SKM-1 (cell line): Measurements from ENCODE around the gene PTPRN2.
"Not testable (repeated sequence)": the region's sequence is repeated elsewhere in the genome, so short reads cannot be mapped to it uniquely, and the experiment has no call there.

Source experiments
- DNase-seq: peaks from one replicate; lab custom pipeline; 2025; ENCODE audit not compliant: unreplicated experiment; lab: John Stamatoyannopoulos, UW

PTPRN2 gene

GRCh38 chr7:157996359-157997079 is 591.1 kb downstream of the PTPRN2 start:
- no peak for DNase-seq

GRCh38 chr7:157995815-157996214 is 591.8 kb downstream of the PTPRN2 start:
- DNase-seq: no peak

GRCh38 chr7:157994319-157994718 is 593.3 kb downstream of the PTPRN2 start:
- no peak for DNase-seq

DNA sequence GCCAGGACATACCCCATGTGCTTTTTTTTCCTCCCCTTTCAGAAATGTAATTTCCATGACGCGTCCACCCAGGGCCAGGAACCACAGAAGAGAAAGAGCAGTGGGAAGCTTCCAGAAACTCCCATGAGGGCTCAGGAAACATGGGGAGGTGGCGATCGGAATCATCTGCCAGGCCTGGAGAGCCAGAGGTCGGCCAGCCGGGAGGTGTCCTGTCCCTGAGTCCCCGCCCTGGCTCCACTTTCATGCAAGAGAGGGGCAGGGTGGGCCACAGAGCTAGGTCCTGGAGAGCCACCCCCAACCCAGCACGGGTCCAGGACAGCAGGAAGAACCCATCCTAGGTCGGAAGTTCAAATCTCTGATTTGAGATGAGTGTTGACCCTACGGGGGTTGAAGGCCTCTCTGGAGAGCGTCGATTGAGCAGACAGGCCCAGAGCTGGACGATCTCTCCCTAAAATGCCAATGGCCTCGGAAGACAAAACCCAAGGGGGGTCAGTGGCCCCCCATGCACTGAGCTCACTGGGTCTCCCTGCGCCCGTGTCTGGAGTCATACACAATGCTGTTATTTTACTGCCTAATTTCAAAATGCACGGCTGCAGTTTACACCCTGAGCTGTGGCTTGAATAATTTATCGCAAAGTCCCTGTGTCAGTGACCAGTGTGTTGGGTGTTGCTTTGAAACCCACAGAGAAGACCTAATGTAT is 594.1 kb downstream of the PTPRN2 start:
- DNase-seq: no peak

DNA sequence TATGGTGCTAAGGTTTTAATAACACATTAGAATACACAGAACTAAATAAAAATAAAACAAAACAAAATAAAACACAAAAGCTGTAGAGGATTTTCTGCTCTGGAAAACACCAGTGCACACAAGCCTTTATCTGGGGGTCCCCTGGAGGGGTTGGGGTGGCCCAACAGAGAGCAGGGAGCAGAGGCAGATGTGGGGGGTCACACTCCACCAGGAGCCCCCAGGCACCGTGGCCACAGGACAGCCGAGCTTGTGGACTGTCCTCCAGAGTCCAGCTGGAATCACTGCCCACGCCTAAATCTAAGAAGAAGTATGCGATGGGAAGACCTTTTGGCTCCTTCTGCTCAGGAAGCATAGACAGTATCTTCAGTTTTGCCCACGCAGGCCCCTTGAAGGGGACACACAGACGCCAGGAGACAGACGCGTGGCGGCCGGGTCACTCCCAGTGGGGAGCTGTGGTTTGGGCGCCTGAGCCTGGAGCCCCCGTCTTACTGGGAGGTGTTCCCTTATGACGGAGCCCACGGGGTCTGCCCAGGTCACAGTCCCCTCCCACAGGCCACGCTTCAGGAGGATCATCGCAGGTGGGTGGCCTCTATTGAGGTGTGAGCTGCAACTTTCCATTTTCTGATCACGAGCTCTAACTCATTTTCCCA is 595.0 kb downstream of the PTPRN2 start:
- no peak for DNase-seq

DNA sequence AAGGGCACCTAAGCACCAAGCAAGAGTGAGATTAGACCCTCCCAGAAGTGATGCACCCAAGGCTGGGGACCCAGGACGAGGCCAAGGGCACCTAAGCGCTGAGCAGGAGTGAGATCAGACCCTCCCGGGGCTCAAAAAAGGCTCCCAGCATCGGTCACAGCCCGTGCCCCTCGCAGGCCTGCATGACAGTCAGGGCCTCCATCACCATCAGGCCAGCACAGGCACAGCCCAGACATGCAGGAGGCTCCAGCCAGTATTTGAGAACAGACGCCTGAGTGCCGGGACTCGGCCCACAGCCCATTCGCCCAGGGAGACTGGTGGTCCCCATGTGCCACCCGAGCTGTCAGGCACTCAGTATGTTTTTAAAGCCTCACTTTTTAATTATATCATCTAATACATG is 595.9 kb downstream of the PTPRN2 start:
- DNase-seq: no peak

DNA sequence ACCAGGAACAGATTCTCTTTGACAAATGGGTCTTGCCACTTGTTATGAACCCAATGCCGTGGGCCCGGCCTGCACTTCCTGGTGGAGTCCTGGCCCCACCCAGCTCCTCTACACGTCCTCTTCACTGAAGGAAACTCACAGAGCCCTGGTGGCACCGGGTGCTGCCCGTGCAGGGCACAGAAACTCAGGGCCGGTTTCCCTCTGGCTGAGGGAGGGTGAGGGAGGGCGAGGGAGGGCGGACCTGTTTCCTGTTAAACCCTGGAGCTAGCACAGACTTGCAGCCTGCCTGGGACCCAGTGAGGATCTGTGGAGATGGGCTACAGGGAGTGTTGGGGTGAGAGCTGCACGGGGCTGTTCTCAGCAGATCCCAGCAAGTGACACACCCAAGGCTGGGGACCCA is 596.3 kb downstream of the PTPRN2 start:
- DNase-seq: no peak

- no peak for DNase-seq
Observed at GRCh38 chr7:157990881-157991250, 596.8 kb downstream of the PTPRN2 start.

- DNase-seq: no peak
Observed at GRCh38 chr7:157990226-157990880, 597.3 kb downstream of the PTPRN2 start.

DNA sequence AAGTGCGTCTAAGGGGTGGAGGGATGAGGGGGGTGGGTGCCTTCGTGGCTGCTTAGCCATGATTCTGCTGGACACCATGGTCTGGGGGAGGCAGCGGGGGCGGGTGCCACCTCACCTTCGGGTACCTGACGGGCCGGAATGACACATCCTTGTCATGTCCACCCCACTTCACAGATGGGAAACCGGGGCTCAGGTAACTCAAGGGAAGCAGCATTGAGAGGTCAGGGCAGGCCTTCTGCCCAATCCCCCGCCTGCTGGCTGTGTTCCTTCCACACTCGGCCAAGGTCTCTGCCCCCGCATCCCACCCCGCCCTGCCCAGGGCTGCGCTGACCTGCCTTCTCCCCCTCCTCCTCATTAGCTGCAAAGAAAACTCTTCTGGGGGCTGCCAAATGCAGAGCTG is 598.0 kb downstream of the PTPRN2 start:
- DNase-seq: no peak

- DNase-seq: no peak
Observed at GRCh38 chr7:157987906-157988305, 599.7 kb downstream of the PTPRN2 start.

- no peak for DNase-seq
Observed at GRCh38 chr7:157986051-157986450, 601.6 kb downstream of the PTPRN2 start.

DNA sequence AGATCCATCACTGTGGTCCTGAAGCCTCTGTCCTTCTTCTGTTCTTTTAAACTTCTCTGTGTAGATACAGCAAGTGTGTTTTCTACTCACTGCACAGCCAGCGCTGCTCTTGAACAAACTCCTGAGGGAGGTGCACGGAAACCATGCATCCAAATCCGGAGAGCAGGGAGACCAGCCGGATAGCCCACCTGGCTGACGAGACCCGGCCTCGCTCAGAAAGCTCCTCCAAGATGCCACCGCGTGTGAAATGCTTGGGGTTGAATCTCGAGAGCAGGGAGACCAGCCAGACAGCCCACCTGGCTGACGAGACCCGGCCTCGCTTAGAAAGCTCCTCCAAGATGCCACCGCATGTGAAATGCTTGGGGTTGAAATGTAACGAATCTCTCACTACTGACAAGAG is 602.0 kb downstream of the PTPRN2 start:
- no peak for DNase-seq

DNA sequence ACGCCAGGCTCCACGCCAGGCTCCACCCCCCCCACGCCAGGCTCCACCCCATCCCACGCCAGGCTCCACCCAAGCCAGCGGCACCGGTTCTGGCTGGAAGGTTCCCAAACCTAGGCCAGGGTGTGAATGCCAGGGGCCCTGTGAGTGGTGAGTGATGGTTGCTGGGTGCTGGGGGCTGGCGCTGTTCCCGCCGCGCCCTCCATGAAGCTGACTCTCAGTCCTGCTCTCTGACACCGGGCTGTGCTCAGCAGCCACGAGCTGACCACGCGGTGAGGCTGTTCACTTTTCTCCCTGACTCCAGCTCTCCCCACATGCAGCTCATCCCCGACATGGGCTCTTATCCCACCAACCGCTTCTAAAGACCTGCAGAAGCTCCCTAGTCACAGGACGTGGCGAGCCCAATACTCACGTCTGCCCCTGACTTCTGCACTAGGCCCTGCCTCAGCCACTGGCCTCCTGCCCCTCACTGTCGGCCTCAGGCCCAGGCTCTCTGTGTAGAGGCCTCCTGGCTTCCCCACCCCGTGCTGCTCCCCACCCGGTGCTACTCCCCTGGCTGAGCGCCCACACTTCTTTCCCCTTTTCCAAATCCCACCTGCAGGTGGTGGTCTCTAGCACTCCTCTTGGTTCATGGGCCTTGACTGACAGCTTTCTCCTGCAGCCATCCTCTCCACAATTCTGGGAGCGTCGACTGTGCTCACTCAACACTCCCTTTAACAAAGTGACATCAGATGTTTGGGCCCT is 603.0 kb downstream of the PTPRN2 start:
- no peak for DNase-seq

DNA sequence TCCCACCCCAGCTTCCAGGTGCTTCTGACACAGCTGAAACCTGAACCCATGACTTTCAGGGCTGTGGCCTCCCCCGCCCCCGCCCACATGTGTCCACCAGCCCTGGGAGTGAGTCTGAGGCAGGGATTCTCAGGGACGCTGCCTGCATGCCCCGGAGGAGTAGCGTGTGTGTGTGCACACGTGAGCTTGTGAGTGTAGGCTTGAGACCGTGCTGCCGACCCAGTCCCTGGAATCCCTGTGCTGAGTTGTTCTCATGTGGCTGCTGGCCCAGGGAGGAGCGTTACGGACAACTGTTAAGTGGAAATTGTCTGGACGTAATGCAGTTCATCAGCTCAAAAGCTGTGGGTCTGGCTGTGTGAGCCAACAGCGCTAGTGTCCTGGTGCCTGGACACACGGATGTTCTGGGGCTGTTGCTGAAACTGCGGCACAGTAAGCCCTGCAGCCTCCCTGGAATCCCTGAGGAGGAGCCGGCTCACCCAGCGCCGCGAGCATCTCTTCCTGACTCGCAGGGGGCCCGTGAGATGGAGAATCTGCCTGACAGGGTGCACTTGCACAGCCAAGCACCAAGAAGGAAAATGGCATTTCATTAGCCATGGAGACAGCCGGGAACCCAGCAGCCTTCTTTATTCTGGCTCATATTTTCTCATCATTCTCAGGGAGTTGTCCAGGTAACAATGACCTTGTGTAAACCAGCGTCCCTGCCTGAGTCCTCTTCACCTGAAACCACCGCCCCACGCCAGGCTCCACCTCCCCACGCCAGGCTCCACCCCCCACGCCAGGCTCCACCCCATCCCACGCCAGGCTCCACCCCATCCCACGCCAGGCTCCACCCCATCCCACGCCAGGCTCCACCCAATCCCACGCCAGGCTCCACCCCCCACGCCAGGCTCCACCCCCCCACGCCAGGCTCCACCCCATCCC is 603.9 kb downstream of the PTPRN2 start:
- no peak for DNase-seq

DNA sequence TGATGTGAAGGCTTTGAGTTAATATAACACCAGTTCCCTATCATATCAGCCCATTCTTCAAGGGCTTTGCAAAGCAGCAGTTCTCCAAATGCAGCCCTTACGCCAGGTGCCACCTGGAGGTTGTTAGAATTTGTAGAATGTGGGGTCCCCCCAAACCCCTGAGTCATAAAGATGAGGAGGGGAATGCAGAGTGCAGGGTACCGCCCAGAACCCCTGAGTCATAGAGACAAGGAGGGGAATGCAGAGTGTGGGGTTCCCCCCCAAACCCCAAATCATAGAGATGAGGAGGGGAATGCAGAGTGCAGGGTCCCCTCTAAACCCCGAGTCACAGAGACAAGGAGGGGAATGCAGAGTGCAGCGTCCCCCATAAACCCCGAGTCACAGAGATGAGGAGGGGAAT is 605.8 kb downstream of the PTPRN2 start:
- no peak for DNase-seq

GRCh38 chr7:157980774-157981173 is 606.8 kb downstream of the PTPRN2 start:
- no peak for DNase-seq

GRCh38 chr7:157980341-157980731 is 607.3 kb downstream of the PTPRN2 start:
- not testable (repeated sequence) for DNase-seq

DNA sequence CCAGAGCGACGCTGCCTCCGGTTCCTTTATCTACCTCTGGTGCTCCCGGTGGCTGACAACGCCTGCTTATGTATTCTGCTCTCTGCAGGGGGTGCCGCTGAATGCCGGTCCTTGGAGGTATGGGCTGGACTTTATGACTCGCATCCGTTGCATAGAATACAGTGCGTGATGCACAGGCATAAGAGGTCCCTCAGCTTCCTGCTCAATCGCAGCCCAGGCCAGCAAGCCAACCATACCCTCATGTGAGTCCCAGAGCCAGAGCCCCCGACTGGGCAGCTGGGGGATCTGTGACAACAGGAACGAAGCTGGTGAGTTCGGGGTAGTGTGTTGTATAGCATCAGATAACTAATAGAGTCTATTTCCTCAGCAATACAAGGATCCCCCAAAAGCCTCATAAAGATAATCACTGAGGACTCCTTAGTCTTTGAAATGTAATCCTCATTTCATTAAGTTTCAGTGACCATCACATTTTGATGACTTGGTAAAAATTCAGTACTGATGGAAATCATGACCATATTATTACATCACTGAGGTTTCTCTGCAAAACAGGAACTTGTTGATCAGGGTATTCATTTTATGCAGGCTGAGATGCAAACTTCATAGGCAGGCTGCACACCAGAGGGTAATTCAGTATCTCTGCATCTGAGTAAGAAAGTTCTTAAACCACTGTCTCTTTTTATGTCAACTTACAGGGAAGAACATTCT is 607.8 kb downstream of the PTPRN2 start:
- no peak for DNase-seq
